NCI-H187 treated with DMSO at 0.1 percent for 48 hours (cell line): Measurements from ENCODE around the gene STMN3.
"Not testable (repeated sequence)": the region's sequence is repeated elsewhere in the genome, so short reads cannot be mapped to it uniquely, and the experiment has no call there.

Experiments used
- DNase-seq: peaks from one replicate; lab custom pipeline; 2025; lab: John Stamatoyannopoulos, UW

The STMN3 gene

GRCh38 chr20:63657260-63657936 lies 4.2 kb upstream of the STMN3 start:
- DNase-seq, result no peak

- DNase-seq, result no peak
Observed at GRCh38 chr20:63656451-63656850, 3.2 kb upstream of the STMN3 start.

- no peak for DNase-seq
Observed at GRCh38 chr20:63655249-63655648, 2.0 kb upstream of the STMN3 start.

GRCh38 chr20:63653974-63654668 lies 897 bp upstream of the STMN3 start:
- no peak for DNase-seq

GRCh38 chr20:63652192-63652980 lies 838 bp downstream of the STMN3 start:
- DNase-seq, result no peak

- no peak for DNase-seq
Observed at GRCh38 chr20:63651942-63652191, 1.4 kb downstream of the STMN3 start.

GRCh38 chr20:63650486-63650885 lies 2.7 kb downstream of the STMN3 start:
- DNase-seq, result not testable (repeated sequence)

- no peak for DNase-seq
Observed at GRCh38 chr20:63648895-63649589, 4.2 kb downstream of the STMN3 start.

- DNase-seq, result no peak
Observed at GRCh38 chr20:63648190-63648589, 5.0 kb downstream of the STMN3 start.

- no peak for DNase-seq
Observed at GRCh38 chr20:63645218-63645617, 8.0 kb downstream of the STMN3 start.

- no peak for DNase-seq
Observed at GRCh38 chr20:63643946-63644345, 9.3 kb downstream of the STMN3 start.

- no peak for DNase-seq
Observed at GRCh38 chr20:63643499-63643898, 9.7 kb downstream of the STMN3 start.

- DNase-seq, result no peak
Observed at GRCh38 chr20:63642527-63643247, 10.5 kb downstream of the STMN3 start.

GRCh38 chr20:63641792-63642523 lies 11.3 kb downstream of the STMN3 start:
- peak; percentile 56 for DNase-seq

- DNase-seq, result no peak
Observed at GRCh38 chr20:63641146-63641791, 12.0 kb downstream of the STMN3 start.

GRCh38 chr20:63640686-63641085 lies 12.5 kb downstream of the STMN3 start:
- DNase-seq, result not testable (repeated sequence)

GRCh38 chr20:63640086-63640485 lies 13.1 kb downstream of the STMN3 start:
- DNase-seq, result no peak

- no peak for DNase-seq
Observed at GRCh38 chr20:63639093-63639975, 13.9 kb downstream of the STMN3 start.

- DNase-seq, result no peak
Observed at GRCh38 chr20:63636752-63637628, 16.2 kb downstream of the STMN3 start.
